ENCODE data around the gene SNRNP25. TPM values are rescaled to one million over a fixed set of nuclear protein-coding genes. Genes with fewer than 3 reads are reported as not detected.

The SNRNP25 gene
- total RNA-seq, 1 experiment from 2014 or later, result 52.9 TPM

Other genes starting within 250 kb of the SNRNP25 start
- gene POLR3K, start 220 bp upstream of the SNRNP25 start, total RNA-seq (2014; rRNA removed; shearing (Covaris generic)), result 11.0 and 13.5 TPM in 2 replicates
- gene RHBDF1, start 18.8 kb downstream of the SNRNP25 start, total RNA-seq (2014; rRNA removed; shearing (Covaris generic)), result 38.2 and 42.5 TPM in 2 replicates
- gene MPG, start 24.4 kb downstream of the SNRNP25 start, total RNA-seq (2014; rRNA removed; shearing (Covaris generic)), result 140 and 181 TPM in 2 replicates
- 9.9 and 10.9 TPM in 2 replicates for gene NPRL3, start 84.8 kb downstream of the SNRNP25 start, total RNA-seq (2014; rRNA removed; shearing (Covaris generic))
- gene HBZ, start 98.8 kb downstream of the SNRNP25 start, total RNA-seq (2014; rRNA removed; shearing (Covaris generic)), result not detected in 2 replicates
- gene HBM, start 112.2 kb downstream of the SNRNP25 start, total RNA-seq (2014; rRNA removed; shearing (Covaris generic)), result not detected in 2 replicates
- not detected in 2 replicates for gene HBA2, start 119.0 kb downstream of the SNRNP25 start, total RNA-seq (2014; rRNA removed; shearing (Covaris generic))
- gene HBA1, start 122.9 kb downstream of the SNRNP25 start, total RNA-seq (2014; rRNA removed; shearing (Covaris generic)), result not detected in 2 replicates
- 0.59 and 1.6 TPM in 2 replicates for gene HBQ1, start 126.6 kb downstream of the SNRNP25 start, total RNA-seq (2014; rRNA removed; shearing (Covaris generic))
- 56.6 and 92.9 TPM in 2 replicates for gene LUC7L, start 175.6 kb downstream of the SNRNP25 start, total RNA-seq (2014; rRNA removed; shearing (Covaris generic))
- 106 and 120 TPM in 2 replicates for gene FAM234A, start 181.0 kb downstream of the SNRNP25 start, total RNA-seq (2014; rRNA removed; shearing (Covaris generic))
- 0.69 and 0.81 TPM in 2 replicates for gene RGS11, start 222.1 kb downstream of the SNRNP25 start, total RNA-seq (2014; rRNA removed; shearing (Covaris generic))
- gene ARHGDIG, start 226.8 kb downstream of the SNRNP25 start, total RNA-seq (2014; rRNA removed; shearing (Covaris generic)), result 4.0 and 5.3 TPM in 2 replicates
- 0.15 and 2.1 TPM in 2 replicates for gene PDIA2, start 229.3 kb downstream of the SNRNP25 start, total RNA-seq (2014; rRNA removed; shearing (Covaris generic))

Measured in H7 (cell line).